Activated CD8-positive, alpha-beta memory T cell treated with anti-CD3 and anti-CD28 coated beads for 24 hours (primary cell): ENCODE data around the gene ZSCAN10.

Experiments
- DNase-seq: peaks from one replicate; pipeline ENCODE4 v3.0.0-alpha.2; 2020

ZSCAN10 gene

DNA sequence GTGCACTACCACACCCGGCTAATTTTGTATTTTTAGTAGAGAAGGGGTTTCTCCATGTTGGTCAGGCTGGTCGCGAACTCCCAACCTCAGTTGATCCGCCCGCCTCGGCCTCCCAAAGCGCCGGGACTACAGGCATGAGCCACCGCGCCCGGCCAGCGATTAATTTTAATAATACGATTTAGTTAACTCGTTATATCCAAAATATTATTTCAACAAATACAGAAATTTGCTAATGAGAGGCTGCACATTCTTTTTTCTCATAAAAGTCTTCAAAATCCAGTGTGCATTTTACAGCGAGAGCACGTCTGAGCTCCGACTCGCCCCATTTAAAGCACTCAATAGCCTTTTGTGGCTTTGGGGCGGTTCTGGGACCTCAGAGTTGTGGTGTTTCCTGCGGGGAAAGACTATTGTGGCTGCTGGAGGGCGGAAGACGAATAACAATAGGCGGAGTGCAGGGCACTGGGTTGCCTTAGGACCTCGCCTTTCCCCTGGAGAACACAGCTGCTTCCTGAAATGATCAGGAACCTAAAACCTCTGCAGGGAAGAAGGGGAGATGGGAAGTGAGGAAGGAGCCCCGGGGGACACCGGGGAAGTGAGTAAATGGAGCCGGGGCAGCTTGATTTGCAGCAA lies 2.9 kb upstream of the ZSCAN10 start:
- no peak for DNase-seq

- DNase-seq: peak; percentile 67
Measured at GRCh38 chr16:3101018-3101840, 2.1 kb upstream of the ZSCAN10 start.

DNA sequence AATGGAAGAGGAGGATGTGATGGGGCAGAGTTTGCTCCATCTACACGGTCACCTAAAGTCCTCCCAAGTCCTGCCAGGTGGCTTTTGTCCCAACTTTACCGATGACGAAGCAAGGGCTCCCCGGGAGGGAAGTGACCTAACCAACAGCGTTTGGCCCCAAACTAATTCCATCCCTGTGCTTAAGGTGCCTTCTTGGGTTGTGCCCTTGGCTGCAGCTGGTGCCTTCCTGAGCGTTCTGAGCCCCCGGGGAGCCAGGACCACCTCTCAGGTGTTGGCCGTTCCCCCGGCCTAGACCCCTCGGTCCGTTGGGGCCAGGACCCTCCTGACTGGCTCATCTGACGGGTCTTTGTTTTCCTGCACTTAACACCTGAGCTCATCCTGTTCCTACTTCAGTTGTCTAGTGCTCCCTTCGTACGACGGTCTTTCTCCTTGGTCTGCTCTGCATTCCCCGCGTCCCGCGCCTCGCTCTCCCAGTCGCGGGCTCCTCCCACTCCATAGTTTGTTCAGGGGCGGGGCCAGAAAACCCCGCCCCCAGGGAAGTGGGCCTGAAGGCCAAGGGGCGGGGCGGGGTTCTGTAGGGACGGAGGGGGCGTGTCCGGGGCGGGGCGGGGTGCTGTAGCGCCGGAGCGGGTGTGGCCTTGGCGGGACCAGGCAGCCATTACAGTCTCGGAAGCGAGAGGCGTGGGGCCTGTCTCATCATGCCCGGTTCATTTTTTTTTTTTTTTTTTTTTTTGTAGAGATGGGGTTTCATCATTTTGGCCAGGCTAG lies 822 bp upstream of the ZSCAN10 start:
- peak; percentile 94 for DNase-seq

GRCh38 chr16:3099395-3099731 lies 269 bp upstream of the ZSCAN10 start:
- DNase-seq: no peak

DNA sequence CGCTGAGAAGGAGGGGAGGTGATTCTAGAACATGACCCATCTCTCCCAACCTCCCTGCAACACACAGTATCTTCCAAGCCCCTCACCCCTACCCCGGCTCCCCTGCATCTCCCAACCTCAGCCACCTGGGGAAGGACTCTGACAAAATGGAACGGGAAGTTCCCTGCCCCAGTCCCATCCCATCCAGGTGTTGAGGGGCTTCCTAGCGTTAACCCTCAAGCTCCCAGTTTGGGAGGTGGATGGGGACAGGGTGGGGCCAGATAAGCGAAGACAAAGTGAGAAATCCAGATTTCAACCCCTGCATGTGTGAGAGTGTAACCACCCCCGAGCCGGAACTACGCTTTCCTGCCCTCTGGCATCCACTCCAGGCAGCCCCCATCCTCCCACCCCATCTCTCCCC lies 1.8 kb downstream of the ZSCAN10 start:
- no peak for DNase-seq

- no peak for DNase-seq
Measured at GRCh38 chr16:3096362-3096761, 2.7 kb downstream of the ZSCAN10 start.

DNA sequence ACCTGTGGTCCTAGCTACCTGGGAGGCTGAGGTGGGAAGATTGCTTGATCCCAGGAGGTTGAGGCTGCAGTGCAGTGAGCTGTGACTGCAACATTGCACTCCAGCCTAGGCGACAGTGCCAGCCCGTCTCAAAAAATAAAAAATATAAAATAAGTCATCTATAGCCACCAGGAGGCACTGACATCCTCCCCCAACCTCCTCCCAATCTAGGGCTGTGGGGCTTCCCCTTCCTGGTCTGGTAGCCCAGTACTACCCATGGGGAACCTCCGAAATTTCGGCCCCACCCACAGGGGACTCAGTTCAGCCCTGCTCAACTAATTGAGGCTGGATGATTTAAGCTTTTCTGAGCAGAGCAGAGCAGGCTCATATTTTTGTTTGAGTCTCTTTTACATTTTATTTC lies 3.2 kb downstream of the ZSCAN10 start:
- DNase-seq: peak; percentile 78

DNA sequence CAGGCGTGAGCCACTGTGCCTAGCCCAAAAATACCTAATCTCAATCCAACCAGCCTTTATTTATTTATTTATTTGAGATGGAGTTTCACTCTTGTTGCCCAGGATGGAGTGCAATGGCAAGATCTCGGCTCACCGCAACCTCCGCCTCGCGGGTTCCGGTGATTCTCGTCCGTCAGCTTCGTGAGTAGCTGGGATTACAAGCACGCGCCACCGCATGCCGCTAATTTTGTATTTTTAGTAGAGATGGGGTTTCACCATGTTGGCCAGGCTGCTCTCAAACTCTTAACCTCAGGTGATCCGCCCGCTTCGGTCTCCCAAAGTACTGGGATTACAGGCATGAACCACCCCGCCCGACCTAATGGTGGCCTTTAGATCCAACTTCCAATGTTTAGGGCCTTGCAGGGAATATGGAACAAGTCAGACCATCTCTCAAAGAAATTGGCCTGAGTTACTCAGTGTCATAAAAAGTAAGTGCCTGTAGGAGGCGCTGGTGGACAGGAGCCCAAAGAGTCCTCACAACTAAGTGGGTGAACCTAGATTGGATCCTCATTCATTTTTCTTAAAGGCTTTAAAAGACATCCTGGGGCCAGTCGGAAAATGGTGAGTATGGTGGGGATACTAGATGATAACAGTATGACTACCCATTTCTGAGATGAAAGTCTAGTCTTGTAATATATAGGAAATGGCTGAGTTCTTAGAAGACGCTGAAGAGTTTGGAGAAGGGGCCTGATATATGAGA lies 4.6 kb downstream of the ZSCAN10 start:
- DNase-seq: peak; percentile 65

GRCh38 chr16:3092501-3092941 lies 6.6 kb downstream of the ZSCAN10 start:
- DNase-seq: no peak

DNA sequence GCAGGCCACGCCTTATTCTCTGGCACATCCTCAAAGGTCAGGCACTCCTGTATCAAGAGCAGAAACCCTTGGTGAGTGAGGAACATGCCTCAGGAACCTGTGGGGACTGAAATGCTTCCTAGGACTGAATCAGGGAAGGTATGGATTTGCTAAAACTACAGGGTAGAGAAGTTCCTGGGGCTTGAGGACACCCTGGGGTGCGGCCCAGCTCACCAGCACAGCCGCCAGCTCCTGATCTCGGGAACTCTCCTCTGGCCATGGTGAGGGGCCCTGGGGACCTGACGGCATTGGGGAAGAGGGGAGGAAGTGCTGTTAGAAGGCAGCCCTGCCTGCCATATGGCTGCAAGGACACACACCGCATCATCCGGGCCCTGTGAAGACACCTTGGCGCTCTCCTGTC lies 7.5 kb downstream of the ZSCAN10 start:
- DNase-seq: no peak

DNA sequence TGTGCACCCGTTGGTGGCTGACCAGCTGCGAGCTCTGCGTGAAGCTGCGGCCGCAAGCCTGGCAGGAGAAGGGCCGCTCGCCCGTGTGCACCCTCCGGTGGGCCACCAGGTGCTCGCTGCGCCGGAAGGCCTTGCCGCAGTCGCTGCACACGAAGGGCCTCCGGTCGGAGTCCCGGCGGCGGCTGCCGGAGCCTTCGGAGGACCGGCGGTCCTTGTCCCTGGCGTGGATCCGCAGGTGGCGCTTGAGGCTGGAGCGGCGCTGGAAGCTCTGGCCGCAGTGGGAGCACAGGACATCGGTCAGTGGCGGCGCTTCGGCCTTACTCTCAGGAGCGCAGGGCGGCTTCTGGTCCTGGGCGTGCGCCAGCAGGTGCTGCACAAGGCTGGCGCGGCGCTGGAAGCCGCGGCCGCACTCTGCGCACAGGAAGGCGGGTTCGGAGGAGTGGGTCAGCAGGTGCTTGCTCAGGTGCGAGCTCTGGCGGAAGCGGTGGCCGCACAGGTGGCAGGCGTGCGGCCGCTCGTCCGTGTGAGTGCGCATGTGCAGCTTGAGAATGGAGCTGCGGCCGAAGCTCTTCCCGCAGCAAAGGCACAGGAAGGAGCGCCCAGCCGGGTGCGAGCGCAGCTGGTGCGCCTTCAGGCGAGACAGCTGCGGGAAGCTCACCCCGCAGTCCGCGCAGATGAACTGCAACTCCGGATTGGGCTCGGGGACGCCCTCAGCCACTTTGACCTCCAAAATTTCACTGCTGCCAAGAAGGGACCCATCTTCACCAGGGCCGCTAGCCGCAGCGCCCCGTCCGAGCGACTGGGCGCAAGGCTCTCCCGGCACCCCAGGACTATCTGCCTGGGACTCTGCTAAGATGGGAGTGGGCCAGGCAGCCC lies 9.1 kb downstream of the ZSCAN10 start:
- DNase-seq: no peak

GRCh38 chr16:3088925-3089716 lies 10.0 kb downstream of the ZSCAN10 start:
- DNase-seq: no peak

DNA sequence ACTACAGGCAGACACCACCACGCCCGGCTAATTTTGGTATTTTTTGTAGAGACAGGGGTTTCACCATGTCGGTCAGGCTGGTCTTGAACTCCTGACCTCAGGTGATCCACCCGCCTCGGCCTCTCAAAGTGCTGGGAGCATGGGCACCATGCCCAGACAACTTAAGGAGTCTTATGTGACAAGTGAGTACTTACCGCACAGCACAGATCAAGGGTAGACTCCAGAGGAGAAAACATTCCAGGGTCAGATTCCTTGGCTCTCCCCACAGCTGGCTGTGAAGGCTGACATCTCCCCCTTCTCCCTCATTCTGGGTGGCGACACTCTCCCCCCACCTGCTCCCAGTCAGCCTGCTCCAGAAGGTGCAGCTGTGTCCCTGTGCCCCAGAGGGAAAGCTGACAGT lies 10.6 kb downstream of the ZSCAN10 start:
- DNase-seq: no peak

- DNase-seq: no peak
Measured at GRCh38 chr16:3087243-3088235, 11.6 kb downstream of the ZSCAN10 start.

DNA sequence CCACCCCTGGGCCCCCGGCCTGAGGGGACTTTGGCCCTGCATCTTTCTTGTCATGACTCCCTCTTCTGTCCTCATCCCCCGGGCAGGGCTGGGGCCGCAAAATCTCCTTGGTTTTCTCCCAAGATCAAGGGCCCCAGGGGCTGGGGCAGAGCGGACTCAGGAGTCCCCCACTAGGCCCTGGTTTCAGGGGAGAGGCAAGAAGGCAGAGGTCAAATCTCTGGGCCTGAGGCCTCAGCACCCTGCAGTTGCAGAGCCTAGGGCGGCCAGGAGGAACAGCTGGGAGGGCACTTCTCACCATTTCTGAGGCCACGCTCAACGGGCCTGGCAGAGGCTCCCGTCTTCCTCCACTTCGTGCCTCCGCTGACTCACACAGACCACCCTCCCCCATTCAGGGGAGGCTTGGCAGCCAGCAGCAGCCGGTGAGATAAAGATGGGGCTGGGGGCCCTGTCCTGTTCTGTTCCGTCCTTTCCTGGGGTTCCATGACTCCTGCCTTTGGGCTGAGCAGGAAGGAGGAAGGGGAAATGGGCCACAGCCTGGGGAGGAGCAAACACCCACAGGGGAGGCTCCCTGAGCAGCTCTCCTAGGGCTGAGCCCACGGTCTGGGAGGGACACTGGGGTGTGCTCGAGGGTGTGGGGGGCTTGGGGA lies 12.4 kb downstream of the ZSCAN10 start:
- no peak for DNase-seq

- DNase-seq: no peak
Measured at GRCh38 chr16:3085868-3086595, 13.1 kb downstream of the ZSCAN10 start.

DNA sequence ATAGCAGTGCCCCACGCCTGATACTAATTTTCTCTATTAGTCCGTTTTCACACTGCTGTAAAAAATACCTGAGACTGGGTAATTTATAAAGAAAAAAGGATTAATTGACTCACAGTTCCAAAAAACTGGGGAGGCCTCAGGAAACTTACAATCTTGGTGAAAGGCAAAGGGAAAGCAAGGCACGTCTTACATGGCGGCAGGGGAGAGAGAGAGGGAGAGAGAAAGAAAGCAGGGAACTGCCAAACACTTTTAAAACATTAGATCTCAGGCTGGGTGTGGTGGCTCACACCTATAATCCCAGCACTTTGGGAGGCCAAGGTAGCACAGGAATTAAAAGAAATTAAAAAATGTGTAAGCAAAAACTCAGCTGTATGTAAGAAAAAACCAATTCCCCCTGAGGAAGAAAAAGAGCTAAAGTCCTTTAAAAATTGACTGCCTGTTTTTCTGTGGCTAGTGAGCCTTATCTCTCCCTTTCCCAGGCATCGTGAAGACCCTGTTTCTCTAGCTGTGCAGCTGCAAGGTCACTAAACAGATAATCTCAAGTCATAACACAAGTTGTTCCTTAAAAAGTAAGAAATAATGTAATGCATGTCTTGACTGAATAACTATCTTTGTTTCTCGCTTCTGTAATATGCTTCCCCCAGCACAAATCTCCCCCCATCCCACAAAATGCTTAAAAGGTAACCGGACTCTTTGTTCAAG lies 14.0 kb downstream of the ZSCAN10 start:
- DNase-seq: no peak

GRCh38 chr16:3084491-3084890 lies 14.6 kb downstream of the ZSCAN10 start:
- no peak for DNase-seq
